ENCODE measurements around the gene RTKN. TPM values are rescaled to one million over a fixed set of nuclear protein-coding genes. Genes with fewer than 3 reads are reported as not detected.

The RTKN gene
- total RNA-seq, 1 donor, result 14.1 TPM

GRCh38 chr2:74454654-74455511, 13.1 kb upstream of the RTKN start, which contains the start of gene INO80B:
INO80B (plus strand) TSS chr2:74455087; CDS start chr2:74455117, 30 bp downstream.
- Histone ChIP-seq H3K27me3 (ENCODE audit: insufficient read depth, low read length) (peaks cover 6% of the 10 kb centered on the region), H3K79me2 (ENCODE audit: insufficient read depth, low read length) (peaks cover 23% of the 10 kb centered on the region), H4K20me1 (ENCODE audit: insufficient read depth, low read length) (no peaks in the 10 kb centered on the region), H3K36me3 (ENCODE audit: insufficient read depth, low read length) (no peaks in the 10 kb centered on the region), H3K4me3 (ENCODE audit: insufficient read depth, low read length) (peak within 1 kb of the TSS; percentile 81), H3K9me3 (ENCODE audit: low read depth, low read length) (no peaks in the 10 kb centered on the region), H3K27ac (ENCODE audit: low read depth, low read length) (peak within 1 kb of the TSS; percentile 53), H3K4me1 (ENCODE audit: insufficient read depth, low read length) (peaks cover 24% of the 10 kb centered on the region), H3K4me2 (ENCODE audit: insufficient read depth, low read length) (peak within 1 kb of the TSS; percentile 83), H2AFZ (ENCODE audit: low read length) (peak within 1 kb of the TSS; percentile 84)
- DNase-seq (ENCODE audit: insufficient read length, low spot score, missing footprints), result peak; percentile 96
- no peak for TF ChIP-seq CTCF (IDR thresholded peaks at IDR 0.05; ENCODE audit: extremely low read depth, low read depth, low read length)

DNA sequence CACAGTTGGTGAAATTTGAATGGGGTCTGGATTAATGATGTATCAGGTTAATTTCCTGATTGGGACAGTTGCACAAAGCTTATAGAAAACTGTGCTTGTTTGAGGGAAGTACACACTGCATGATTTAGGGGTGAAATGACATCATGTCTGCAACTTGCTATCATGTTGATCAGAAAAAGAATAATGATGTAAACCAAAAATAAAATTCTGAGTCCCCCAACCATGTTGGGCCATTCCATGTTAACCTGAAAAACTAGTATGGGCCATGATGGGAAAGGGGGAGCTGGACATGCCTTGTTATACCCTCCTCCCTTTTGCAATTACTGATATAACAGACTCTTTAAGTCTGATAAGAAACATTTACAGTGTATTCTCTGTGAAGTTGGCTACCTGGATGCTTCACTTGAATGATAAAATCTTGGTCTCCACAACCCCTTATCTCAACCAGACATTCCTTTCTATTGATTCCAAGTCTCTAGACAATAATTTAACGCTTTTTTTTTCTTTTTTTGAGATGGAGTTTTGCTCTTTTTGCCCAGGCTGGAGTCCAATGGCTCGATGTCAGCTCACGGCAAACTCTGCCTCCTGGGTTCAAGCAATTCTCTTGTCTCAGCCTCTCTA, 8.9 kb upstream of the RTKN start:
- Histone ChIP-seq H3K27ac (ENCODE audit: low read depth, low read length) (no peak overlapping the region), H3K9me3 (ENCODE audit: low read depth, low read length) (no peaks in the 10 kb centered on the region), H3K4me2 (ENCODE audit: insufficient read depth, low read length) (no peak overlapping the region), H3K36me3 (ENCODE audit: insufficient read depth, low read length) (no peaks in the 10 kb centered on the region), H4K20me1 (ENCODE audit: insufficient read depth, low read length) (no peaks in the 10 kb centered on the region), H3K4me3 (ENCODE audit: insufficient read depth, low read length) (no peak overlapping the region), H3K4me1 (ENCODE audit: insufficient read depth, low read length) (peaks cover 9% of the 10 kb centered on the region), H2AFZ (ENCODE audit: low read length) (no peak overlapping the region), H3K27me3 (ENCODE audit: insufficient read depth, low read length) (peaks cover 6% of the 10 kb centered on the region), H3K79me2 (ENCODE audit: insufficient read depth, low read length) (peaks cover 4% of the 10 kb centered on the region)
- no peak for TF ChIP-seq CTCF (IDR thresholded peaks at IDR 0.05; ENCODE audit: extremely low read depth, low read depth, low read length)
- no peak for DNase-seq (ENCODE audit: insufficient read length, low spot score, missing footprints)

DNA sequence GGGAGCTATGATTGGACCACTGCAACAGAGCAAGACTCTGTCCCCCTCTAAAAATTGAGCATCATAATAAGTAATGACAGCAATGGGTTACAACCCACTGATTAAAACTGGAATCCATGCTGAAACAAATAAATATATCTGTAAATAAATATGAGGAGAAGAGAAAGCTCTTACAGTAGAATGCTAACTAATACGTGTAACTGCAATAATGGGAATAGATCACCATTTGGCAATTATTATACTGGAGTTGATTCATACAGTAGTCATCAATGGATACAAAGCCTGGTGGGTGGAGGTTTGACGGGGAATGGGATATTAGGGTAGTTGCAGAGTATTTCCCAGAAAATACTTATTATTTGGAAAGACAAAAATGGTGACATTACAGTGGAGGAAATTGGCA, 7.0 kb upstream of the RTKN start:
- no peak overlapping the region for H2AFZ ChIP-seq (ENCODE audit: low read length)
- peak; percentile 84 for DNase-seq (ENCODE audit: insufficient read length, low spot score, missing footprints)
- no peak overlapping the region for H3K27ac ChIP-seq (ENCODE audit: low read depth, low read length)
- H3K79me2 ChIP-seq (ENCODE audit: insufficient read depth, low read length), result no peaks in the 10 kb centered on the region
- H3K27me3 ChIP-seq (ENCODE audit: insufficient read depth, low read length), result peaks cover 6% of the 10 kb centered on the region
- no peaks in the 10 kb centered on the region for H4K20me1 ChIP-seq (ENCODE audit: insufficient read depth, low read length)
- no peak overlapping the region for H3K4me2 ChIP-seq (ENCODE audit: insufficient read depth, low read length)
- H3K4me1 ChIP-seq (ENCODE audit: insufficient read depth, low read length), result peaks cover 15% of the 10 kb centered on the region
- no peaks in the 10 kb centered on the region for H3K36me3 ChIP-seq (ENCODE audit: insufficient read depth, low read length)
- no peak for TF ChIP-seq CTCF (IDR thresholded peaks at IDR 0.05; ENCODE audit: extremely low read depth, low read depth, low read length)
- no peaks in the 10 kb centered on the region for H3K9me3 ChIP-seq (ENCODE audit: low read depth, low read length)
- H3K4me3 ChIP-seq (ENCODE audit: insufficient read depth, low read length), result no peak overlapping the region
